ENCODE data around the gene P2RX1.

The P2RX1 gene

GRCh38 chr17:3923466-3924190, 7.4 kb upstream of the P2RX1 start:
- DNase-seq = no peak

- no peak for DNase-seq
Observed at GRCh38 chr17:3922765-3923164, 6.5 kb upstream of the P2RX1 start.

GRCh38 chr17:3921502-3922319, 5.4 kb upstream of the P2RX1 start:
- no peak for DNase-seq

- no peak for DNase-seq
Observed at GRCh38 chr17:3921006-3921405, 4.7 kb upstream of the P2RX1 start.

GRCh38 chr17:3919123-3919624, 2.9 kb upstream of the P2RX1 start:
- DNase-seq = no peak

DNA sequence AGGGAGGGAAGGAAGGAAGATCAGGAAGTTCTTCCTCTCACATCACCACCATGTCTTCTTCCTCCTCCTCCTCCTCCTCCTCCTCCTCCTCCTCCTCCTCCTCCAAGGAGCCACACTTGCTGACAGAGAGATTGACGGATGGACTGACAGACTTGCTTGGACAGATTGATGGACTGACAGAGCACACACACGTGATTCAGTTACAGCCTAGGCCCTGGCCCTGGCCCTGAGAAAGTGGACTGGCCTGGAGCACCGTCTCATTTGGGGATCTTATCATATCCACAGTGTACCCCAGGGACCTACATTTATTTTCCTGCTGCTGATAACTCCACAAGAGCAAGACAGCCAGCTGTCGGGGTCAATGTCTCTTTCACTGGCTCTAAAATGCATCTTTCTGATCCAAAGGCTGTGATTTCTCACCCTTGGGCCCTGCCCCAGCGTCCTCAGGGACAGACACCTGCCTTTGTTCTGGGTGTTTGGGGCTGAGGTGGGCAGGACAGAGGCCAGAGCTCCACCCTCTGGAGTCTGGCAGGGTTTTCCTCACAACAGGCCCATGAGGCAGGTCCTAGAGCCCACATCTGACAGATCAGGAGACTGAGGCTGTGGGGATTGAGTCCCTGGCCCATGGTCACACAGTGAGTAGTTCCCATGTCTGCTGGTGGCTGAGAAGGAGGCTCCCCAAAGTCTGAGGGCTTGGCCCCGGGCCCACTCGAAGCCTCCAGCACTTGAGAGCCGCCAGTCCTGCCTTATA, 2.3 kb upstream of the P2RX1 start:
- DNase-seq = no peak

GRCh38 chr17:3917391-3917931, 1.2 kb upstream of the P2RX1 start:
- DNase-seq = no peak

DNA sequence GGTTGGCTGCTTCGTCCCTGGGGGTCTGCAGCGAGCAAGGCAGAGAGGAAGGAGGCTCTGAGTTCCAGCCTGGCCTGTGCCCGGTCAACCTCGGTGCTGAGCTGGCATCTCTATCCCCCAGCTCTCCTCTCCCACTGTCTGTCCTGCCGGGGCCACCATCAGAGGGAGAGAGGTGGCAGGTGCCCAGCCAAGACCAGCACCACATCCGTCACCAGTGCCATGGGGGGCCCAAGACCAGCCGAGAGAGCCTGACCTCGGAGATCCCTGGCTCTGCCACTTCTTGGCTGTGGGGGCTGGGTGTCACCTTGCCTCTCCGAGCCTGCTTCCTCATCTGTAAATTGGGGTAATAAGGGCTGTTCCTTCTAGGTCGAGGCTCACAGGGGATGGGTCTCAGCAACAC, 560 bp upstream of the P2RX1 start:
- DNase-seq = no peak

DNA sequence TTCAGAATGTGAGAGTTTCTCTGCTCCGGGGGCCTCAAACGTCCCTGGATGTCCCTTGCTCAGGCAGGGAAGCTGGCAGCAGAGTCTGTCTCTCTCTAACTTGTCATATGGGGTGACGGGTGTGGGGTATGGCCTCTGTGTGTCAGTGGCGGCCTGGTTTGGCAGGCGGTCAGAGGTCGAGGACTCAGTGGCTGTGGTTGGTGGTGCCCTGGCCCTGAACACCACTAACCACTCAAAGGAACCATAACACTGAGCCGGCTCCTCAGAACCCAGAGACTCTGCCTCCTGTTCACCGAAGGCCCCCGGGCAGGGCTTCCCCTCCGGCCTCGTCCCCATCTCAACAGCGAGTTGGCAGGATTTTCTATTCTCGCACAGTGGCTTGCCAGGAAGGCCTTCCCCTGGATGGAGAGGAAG, 677 bp downstream of the P2RX1 start:
- DNase-seq = no peak

DNA sequence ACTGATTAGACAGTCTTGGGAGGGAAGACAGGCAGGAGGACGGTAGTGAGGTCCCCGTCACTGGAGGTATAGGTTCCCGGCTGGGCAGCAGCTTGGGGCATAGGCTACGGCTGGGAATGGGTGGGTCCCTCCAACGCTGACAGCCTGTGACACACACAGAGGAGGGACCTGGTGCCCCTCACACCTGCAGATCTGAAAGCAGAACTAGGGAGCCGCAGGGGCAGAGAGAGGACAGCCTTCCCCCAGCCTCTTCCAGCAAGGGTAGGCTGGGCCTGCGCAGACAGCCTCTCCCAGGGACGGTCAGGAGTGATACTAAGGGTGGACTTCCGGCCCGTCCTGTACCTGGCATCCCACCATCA, 2.0 kb downstream of the P2RX1 start:
- DNase-seq = no peak

- peak; percentile 72 for DNase-seq
Observed at GRCh38 chr17:3913531-3914311, 2.5 kb downstream of the P2RX1 start.

GRCh38 chr17:3912827-3913226, 3.4 kb downstream of the P2RX1 start:
- DNase-seq = no peak

- DNase-seq = no peak
Observed at GRCh38 chr17:3911271-3912053, 4.8 kb downstream of the P2RX1 start.

- DNase-seq = no peak
Observed at GRCh38 chr17:3910420-3911270, 5.6 kb downstream of the P2RX1 start.

DNA sequence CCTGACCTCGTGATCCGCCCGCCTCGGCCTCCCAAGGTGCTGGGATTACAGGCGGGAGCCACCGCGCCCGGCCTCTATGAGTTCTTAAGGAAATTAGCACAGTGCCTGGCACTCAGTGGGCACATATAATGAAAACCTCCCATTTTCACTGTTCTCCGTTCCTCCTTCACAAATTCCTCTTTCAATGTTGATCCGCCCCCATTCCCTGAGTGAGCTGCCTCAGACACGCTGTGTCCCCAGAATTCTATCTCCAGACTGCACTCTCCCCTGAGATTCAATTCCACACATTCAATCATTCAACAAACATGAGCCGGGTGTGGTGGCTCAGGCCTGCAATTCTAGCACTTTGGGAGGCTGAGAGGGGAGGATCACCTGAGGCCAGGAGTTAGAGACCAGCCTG, 7.0 kb downstream of the P2RX1 start:
- DNase-seq = no peak

DNA sequence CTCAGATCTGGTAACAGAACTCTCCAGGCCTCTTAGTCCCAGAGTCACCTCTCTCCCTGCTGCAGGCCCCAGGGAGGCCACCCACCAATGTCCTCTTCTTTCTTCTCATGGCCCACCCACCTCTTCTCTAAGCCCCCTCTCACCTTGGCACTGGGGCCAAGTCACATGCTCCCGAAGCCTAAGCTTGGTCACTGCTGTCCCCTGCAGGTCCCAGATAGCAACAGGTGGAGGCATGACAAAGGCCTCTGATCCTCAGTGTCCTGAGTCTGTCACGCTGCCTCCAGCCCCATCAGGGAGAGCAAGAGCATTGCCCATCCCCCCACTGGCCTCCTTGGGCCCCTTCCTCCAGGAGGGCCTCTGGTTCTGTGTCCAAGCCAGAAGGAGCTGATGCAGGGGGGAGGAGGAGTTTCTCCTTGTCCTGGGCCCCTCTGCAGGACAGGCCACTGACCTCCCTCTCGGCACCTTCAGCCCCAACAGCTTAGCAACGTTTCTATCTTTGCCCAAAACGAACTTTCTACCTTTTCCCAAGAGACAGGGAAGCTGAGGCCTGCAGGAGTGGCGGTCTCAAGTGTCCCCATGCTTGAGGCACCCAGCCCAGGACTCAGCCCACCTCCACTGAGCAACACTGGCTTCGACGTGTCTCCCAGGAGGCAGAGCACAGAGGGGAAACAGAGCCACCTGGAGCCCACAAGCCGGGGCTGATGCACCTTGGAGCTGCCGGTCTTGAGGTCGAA, 8.6 kb downstream of the P2RX1 start:
- DNase-seq = no peak

- no peak for DNase-seq
Observed at GRCh38 chr17:3906881-3907280, 9.4 kb downstream of the P2RX1 start.

DNA sequence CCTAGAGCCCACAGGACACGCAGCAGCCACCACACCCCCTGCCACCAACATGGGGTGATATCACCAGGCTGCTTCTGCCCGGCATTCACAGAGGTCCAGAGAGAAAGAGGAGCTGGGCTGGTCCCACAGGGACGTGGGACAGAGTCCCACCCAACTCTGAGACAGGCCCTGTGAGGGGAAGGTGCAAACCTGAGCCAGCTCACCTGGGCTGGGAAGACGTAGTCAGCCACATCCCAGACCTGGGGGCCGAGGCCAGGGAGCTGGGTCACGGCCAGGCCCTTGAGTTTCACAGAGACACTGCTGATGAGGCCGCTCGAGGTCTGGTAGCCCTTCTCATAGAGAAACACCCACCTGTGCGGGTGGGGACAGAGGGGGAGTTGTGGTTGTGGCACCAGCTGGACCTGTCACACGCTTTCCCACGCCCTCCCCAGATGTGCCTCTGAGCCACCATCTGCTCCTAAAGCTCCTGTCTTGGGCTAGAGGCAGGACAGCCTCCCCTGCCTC, 11.2 kb downstream of the P2RX1 start:
- no peak for DNase-seq

DNA sequence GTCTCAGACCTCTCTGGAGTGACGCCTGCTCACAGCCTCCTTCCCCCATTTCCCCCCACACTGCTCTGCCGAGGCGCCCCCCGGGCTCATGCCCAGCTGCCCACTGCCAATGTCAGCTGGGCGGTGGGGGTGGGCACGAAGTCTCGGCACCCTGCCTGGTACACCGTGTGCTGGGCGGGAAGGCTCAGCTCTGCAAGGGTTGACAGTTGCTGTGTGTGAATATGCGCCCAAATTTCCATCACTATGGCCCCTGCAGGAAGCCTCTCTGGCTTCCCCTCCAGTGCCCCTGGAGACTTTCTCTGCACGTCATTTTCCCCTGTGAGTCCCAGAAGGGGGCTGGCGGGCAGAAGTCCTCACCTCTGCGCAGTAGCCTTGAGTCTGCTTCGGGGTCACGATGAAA, 11.8 kb downstream of the P2RX1 start:
- no peak for DNase-seq

GRCh38 chr17:3903881-3904290, 12.4 kb downstream of the P2RX1 start:
- DNase-seq = no peak
